Neural progenitor cell (in vitro differentiated cells): ENCODE measurements around the gene PRKCA.

Experiments used
- EZH2 ChIP-seq: fragments of 200-600 bp; sonication (generic); IDR thresholded peaks from 2 replicates; pipeline ENCODE4 v1.6.1; 2017; ENCODE audit warnings: antibody characterized with exemption, mild to moderate bottlenecking, moderate library complexity
- EZH2phosphoT487 ChIP-seq: fragments of 200-600 bp; sonication (generic); IDR thresholded peaks from 2 replicates; pipeline ENCODE4 v1.6.1; 2017; ENCODE audit warnings: antibody characterized with exemption
- TF ChIP-seq, protein P1 (sequence below): fragments of 200-600 bp; sonication (generic); IDR thresholded peaks from 2 replicates; pipeline ENCODE4 v1.5.1; 2017; ENCODE audit warnings: antibody characterized with exemption, mild to moderate bottlenecking

DNA sequence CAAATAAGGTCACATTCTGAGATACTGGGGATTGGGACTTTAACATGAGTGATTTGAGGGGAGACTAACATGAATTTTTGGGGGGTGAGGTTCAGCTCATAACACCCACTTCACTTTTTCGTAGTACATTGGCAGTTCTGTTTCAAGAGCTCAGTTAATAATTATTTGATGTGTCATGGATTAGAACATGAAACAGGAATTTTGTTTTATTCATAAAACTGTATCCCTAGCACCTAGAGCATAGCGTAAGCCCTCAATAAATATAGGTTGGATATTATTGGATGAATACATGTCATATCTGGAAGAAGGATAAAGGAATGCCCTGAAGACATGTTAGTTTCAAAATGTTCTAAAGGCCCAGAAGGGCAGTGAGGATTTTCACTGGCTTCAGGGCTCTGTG is 119.8 kb downstream of the PRKCA start:
- TF ChIP-seq, protein P1, sequence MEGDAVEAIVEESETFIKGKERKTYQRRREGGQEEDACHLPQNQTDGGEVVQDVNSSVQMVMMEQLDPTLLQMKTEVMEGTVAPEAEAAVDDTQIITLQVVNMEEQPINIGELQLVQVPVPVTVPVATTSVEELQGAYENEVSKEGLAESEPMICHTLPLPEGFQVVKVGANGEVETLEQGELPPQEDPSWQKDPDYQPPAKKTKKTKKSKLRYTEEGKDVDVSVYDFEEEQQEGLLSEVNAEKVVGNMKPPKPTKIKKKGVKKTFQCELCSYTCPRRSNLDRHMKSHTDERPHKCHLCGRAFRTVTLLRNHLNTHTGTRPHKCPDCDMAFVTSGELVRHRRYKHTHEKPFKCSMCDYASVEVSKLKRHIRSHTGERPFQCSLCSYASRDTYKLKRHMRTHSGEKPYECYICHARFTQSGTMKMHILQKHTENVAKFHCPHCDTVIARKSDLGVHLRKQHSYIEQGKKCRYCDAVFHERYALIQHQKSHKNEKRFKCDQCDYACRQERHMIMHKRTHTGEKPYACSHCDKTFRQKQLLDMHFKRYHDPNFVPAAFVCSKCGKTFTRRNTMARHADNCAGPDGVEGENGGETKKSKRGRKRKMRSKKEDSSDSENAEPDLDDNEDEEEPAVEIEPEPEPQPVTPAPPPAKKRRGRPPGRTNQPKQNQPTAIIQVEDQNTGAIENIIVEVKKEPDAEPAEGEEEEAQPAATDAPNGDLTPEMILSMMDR, result no peak
- TF ChIP-seq EZH2phosphoT487 (no peak), EZH2 (no peak)
